NCI-H460 (cell line): ENCODE results near the gene SPHK2. TPM values are rescaled to one million over a fixed set of nuclear protein-coding genes. Genes with fewer than 3 reads are reported as not detected.
"Not testable (repeated sequence)": the region's sequence is repeated elsewhere in the genome, so short reads cannot be mapped to it uniquely, and the experiment has no call there.

Experiments
- DNase-seq: peaks from one replicate; pipeline ENCODE4 v3.0.0-alpha.2; 2016; ENCODE audit warnings: low read depth; ENCODE audit errors: extremely low read depth
- total RNA-seq: library from RNA; depleted of rRNA; stranded (reverse); fragments of >200 nt; shearing (Covaris generic); gene quantifications from 2 replicates; pipeline ENCODE4 v1.2.3, GENCODE V29; 2014

Gene SPHK2
- total RNA-seq, 1 experiment from 2014 or later: 6.7 TPM

- no peak for DNase-seq
Observed at GRCh38 chr19:48619692-48620585, 633 bp downstream of the SPHK2 start.

- DNase-seq: no peak
Observed at GRCh38 chr19:48623556-48624066, 4.3 kb downstream of the SPHK2 start.

- peak; percentile 72 for DNase-seq
Observed at GRCh38 chr19:48624067-48624594, 4.8 kb downstream of the SPHK2 start.

GRCh38 chr19:48624791-48625723, 5.8 kb downstream of the SPHK2 start:
- no peak for DNase-seq

GRCh38 chr19:48625891-48626327, 6.6 kb downstream of the SPHK2 start:
- DNase-seq: no peak

GRCh38 chr19:48627201-48627864, 8.0 kb downstream of the SPHK2 start:
- DNase-seq: no peak

GRCh38 chr19:48627865-48628314, 8.6 kb downstream of the SPHK2 start:
- no peak for DNase-seq

GRCh38 chr19:48628486-48629296, 9.4 kb downstream of the SPHK2 start:
- DNase-seq: no peak

- DNase-seq: no peak
Observed at GRCh38 chr19:48629297-48629598, 9.9 kb downstream of the SPHK2 start.

- DNase-seq: no peak
Observed at GRCh38 chr19:48629599-48630295, 10.4 kb downstream of the SPHK2 start.

- no peak for DNase-seq
Observed at GRCh38 chr19:48630296-48631063, 11.2 kb downstream of the SPHK2 start.

- no peak for DNase-seq
Observed at GRCh38 chr19:48631225-48631624, 11.9 kb downstream of the SPHK2 start.

GRCh38 chr19:48632286-48632685, 13.0 kb downstream of the SPHK2 start:
- DNase-seq: not testable (repeated sequence)

GRCh38 chr19:48632692-48633147, 13.4 kb downstream of the SPHK2 start:
- no peak for DNase-seq

- DNase-seq: no peak
Observed at GRCh38 chr19:48633148-48634035, 14.1 kb downstream of the SPHK2 start.

- DNase-seq: no peak
Observed at GRCh38 chr19:48634036-48634342, 14.7 kb downstream of the SPHK2 start.
